Ovary (tissue), 3 donors: ENCODE measurements around the gene PIAS1.

Source experiments
- EP300 ChIP-seq: sonication (generic); formaldehyde crosslinking; IDR thresholded peaks from one replicate; pipeline ENCODE4 v1.6.1; 2017; ENCODE audit warnings: antibody characterized with exemption
- POLR2A ChIP-seq: fragments of 450-650 bp; IDR thresholded peaks from one replicate; pipeline ENCODE4 v1.6.1; 2017; ENCODE audit warnings: antibody characterized with exemption, mild to moderate bottlenecking, moderate library complexity
- TF ChIP-seq, protein P1 (sequence below), 3 donors: fragments of 450-650 bp in 2 of 3; fragments of 200-600 bp in 1 of 3; IDR thresholded peaks; one replicate each; pipeline versions ENCODE4 v1.5.1 to v1.8.0; 2016 to 2022; ENCODE audit warnings: antibody characterized with exemption in 3 of 3, mild to moderate bottlenecking in 1 of 3
- donor health status: DM: no; HTN: no; CAD: no.

- no peak for TF ChIP-seq POLR2A
- no peak for TF ChIP-seq EP300
- TF ChIP-seq, protein P1, sequence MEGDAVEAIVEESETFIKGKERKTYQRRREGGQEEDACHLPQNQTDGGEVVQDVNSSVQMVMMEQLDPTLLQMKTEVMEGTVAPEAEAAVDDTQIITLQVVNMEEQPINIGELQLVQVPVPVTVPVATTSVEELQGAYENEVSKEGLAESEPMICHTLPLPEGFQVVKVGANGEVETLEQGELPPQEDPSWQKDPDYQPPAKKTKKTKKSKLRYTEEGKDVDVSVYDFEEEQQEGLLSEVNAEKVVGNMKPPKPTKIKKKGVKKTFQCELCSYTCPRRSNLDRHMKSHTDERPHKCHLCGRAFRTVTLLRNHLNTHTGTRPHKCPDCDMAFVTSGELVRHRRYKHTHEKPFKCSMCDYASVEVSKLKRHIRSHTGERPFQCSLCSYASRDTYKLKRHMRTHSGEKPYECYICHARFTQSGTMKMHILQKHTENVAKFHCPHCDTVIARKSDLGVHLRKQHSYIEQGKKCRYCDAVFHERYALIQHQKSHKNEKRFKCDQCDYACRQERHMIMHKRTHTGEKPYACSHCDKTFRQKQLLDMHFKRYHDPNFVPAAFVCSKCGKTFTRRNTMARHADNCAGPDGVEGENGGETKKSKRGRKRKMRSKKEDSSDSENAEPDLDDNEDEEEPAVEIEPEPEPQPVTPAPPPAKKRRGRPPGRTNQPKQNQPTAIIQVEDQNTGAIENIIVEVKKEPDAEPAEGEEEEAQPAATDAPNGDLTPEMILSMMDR (IDR thresholded peaks at IDR 0.05): no peak
Observed at GRCh38 chr15:68057758-68058157, 3.6 kb downstream of the PIAS1 start.
